K562 (cell line): ENCODE results near the gene TRMT112. TPM values are rescaled to one million over a fixed set of nuclear protein-coding genes. Genes with fewer than 3 reads are reported as not detected.

Source experiments
- CEBPZ ChIP-seq: fragments of 150-350 bp; IDR thresholded peaks from 2 replicates; pipeline ENCODE4 v1.6.1; 2014; ENCODE audit warnings: low read depth, mild to moderate bottlenecking, low read length, borderline replicate concordance
- CHD2 ChIP-seq: IDR thresholded peaks from 2 replicates; pipeline ENCODE4 v1.6.1; 2011; ENCODE audit warnings: low read depth, low read length
- COPS2 ChIP-seq: fragments of 450-650 bp; conservative IDR thresholded peaks from 2 replicates; pipeline ENCODE4 v1.6.1; 2016; ENCODE audit warnings: mild to moderate bottlenecking, moderate library complexity
- CREB3 ChIP-seq: fragments of 450-650 bp; conservative IDR thresholded peaks from 2 replicates; pipeline ENCODE4 v1.6.1; 2016; ENCODE audit warnings: missing genetic modification characterization, low read depth, mild to moderate bottlenecking, missing compliant biosample characterization, moderate library complexity
- ERF ChIP-seq: fragments of 450-650 bp; formaldehyde crosslinking; IDR thresholded peaks from 2 replicates; pipeline ENCODE4 v1.4.0; 2020; ENCODE audit warnings: mild to moderate bottlenecking, mixed read lengths
- HDAC2 ChIP-seq: fragments of 450-650 bp; IDR thresholded peaks from 2 replicates; pipeline ENCODE4 v1.6.1; 2016; ENCODE audit warnings: mild to moderate bottlenecking
- MCM7 ChIP-seq, 2 experiments: fragments of 450-650 bp; IDR thresholded peaks; 2 replicates each; pipeline ENCODE4 v1.6.1; 2016 to 2018
- MED1 ChIP-seq: sonication (generic); formaldehyde crosslinking; IDR thresholded peaks from 2 replicates; pipeline ENCODE4 v1.8.1; 2023; ENCODE audit warnings: missing genetic modification reagents, borderline replicate concordance
- RREB1 ChIP-seq: fragments of 250-450 bp; sonication (Bioruptor Pico); IDR thresholded peaks from 2 replicates; pipeline ENCODE4 v1.4.0; 2020
- SAFB2 ChIP-seq: fragments of 200-400 bp; formaldehyde crosslinking; IDR thresholded peaks from 2 replicates; pipeline ENCODE4 v1.6.1; 2018; ENCODE audit warnings: borderline replicate concordance, low read length, low read depth, moderate library complexity; ENCODE audit not compliant: severe bottlenecking
- TAF1 ChIP-seq: IDR thresholded peaks from 2 replicates; pipeline ENCODE4 v1.6.1; 2011; ENCODE audit warnings: mild to moderate bottlenecking, low read length, moderate library complexity; ENCODE audit not compliant: insufficient read depth, control insufficient read depth, severe bottlenecking; ENCODE audit errors: extremely low read depth
- TFAP4 ChIP-seq: sonication (generic); formaldehyde crosslinking; IDR thresholded peaks from 2 replicates; pipeline ENCODE4 v1.8.0; 2022; ENCODE audit warnings: missing genetic modification reagents, mild to moderate bottlenecking, moderate library complexity, borderline replicate concordance
- ZNF253 ChIP-seq: fragments of 250-450 bp; sonication (Bioruptor Pico); conservative IDR thresholded peaks from 2 replicates; pipeline ENCODE4 v1.6.1; 2021; ENCODE audit warnings: mild to moderate bottlenecking
- ZNF263 ChIP-seq: sonication (generic); formaldehyde crosslinking; IDR thresholded peaks from 2 replicates; pipeline ENCODE4 v1.8.0; 2022; ENCODE audit warnings: mild to moderate bottlenecking, missing genetic modification reagents, borderline replicate concordance
- ZNF445 ChIP-seq: fragments of 250-450 bp; sonication (Bioruptor Pico); IDR thresholded peaks from 2 replicates; pipeline ENCODE4 v1.4.0; 2020; ENCODE audit warnings: low read depth, mild to moderate bottlenecking, moderate library complexity
- polyA plus RNA-seq, 8 experiments: library from polyadenylated mRNA; depleted of rRNA in 4 of 8; stranded (reverse) in 5 of 8; unstranded in 3 of 8; fragments of >200 nt; fragmentation: Nextera tagmentation in 2 of 8; fragmentation: Illumina TruSeq in 1 of 8; extraction: Ambion mirVana in 2 of 8; extraction: Trizol in 1 of 8; gene quantifications; 2 replicates each; pipeline versions ENCODE4 v1.2.1 to v1.2.3, GENCODE V29; 2011 to 2014; ENCODE audit warnings: inconsistent platforms in 1 of 8, missing spikeins in 1 of 8
- total RNA-seq, 7 experiments: library from RNA; depleted of rRNA in 6 of 7; stranded (reverse); fragments of >200 nt in 6 of 7; fragmentation: Illumina TruSeq in 2 of 7; extraction: Trizol in 2 of 7; gene quantifications; 2 replicates each; pipeline versions ENCODE4 v1.2.1 to v1.2.3, GENCODE V29; 2011 to 2021; ENCODE audit warnings: low replicate concordance in 1 of 7

The TRMT112 gene
- total and polyA plus RNA-seq, 9 of the 15 experiments (the other 6 are each of a cell fraction or from before 2014, with no cell fraction given) = 162 to 444 (median 300) TPM

GRCh38 chr11:64341851-64342791, 24.8 kb upstream of the TRMT112 start (continued):
- TF ChIP-seq RREB1 (CRISPR knock-in tag) (0 out of 2 replicates have a peak, but pooled peaks have one; percentile 4), ZNF263 (CRISPR knock-in tag) (no peak), CREB3 (tag) (no peak), ERF (no peak), HDAC2 (no peak), SAFB2 (no peak), CHD2 (0 out of 2 replicates have a peak, but pooled peaks have one; percentile 44), TFAP4 (CRISPR knock-in tag) (peak; percentile 99), COPS2 (no peak), CEBPZ (no peak), MCM7 (IDR thresholded peaks at IDR 0.05) (no peak), ZNF253 (CRISPR knock-in tag) (no peak), TAF1 (no peak), ZNF445 (no peak), MED1 (CRISPR knock-in tag) (no peak)
